Immature natural killer cell (primary cell): Measurements from ENCODE around the gene SGCA. TPM values are rescaled to one million over a fixed set of nuclear protein-coding genes. Genes with fewer than 3 reads are reported as not detected.

Experiments used
- DNase-seq, 3 donors: peaks; one replicate each; pipeline ENCODE4 v3.0.0; 2022; ENCODE audit warnings: mixed read lengths in 1 of 3
- H3K27ac Mint-ChIP-seq, 6 donors: one replicate each; pipeline ENCODE4 v1.8.0; 2020; ENCODE audit warnings: mixed read lengths in 6 of 6, mild to moderate bottlenecking in 5 of 6, inconsistent platforms in 4 of 6, moderate library complexity in 3 of 6
- H3K27me3 Mint-ChIP-seq, 3 donors: one replicate each; pipeline ENCODE4 v1.8.0; 2020 to 2021; ENCODE audit warnings: low read depth in 3 of 3, mild to moderate bottlenecking in 3 of 3, mixed read lengths in 3 of 3, moderate library complexity in 3 of 3, inconsistent platforms in 1 of 3
- H3K36me3 Mint-ChIP-seq, 3 donors: one replicate each; pipeline ENCODE4 v1.8.0; 2020; ENCODE audit warnings: mixed read lengths in 3 of 3, inconsistent platforms in 2 of 3, mild to moderate bottlenecking in 2 of 3
- H3K4me1 Mint-ChIP-seq, 2 donors: one replicate each; pipeline ENCODE4 v1.8.0; 2020; ENCODE audit warnings: inconsistent platforms in 2 of 2, mild to moderate bottlenecking in 2 of 2, mixed read lengths in 2 of 2, moderate library complexity in 1 of 2
- H3K4me3 Mint-ChIP-seq, 5 donors: one replicate each; pipeline ENCODE4 v1.8.0; 2020; ENCODE audit warnings: mild to moderate bottlenecking in 5 of 5, mixed read lengths in 5 of 5, inconsistent platforms in 3 of 5, moderate library complexity in 3 of 5
- H3K9me3 Mint-ChIP-seq, 6 donors: one replicate each; pipeline ENCODE4 v1.8.0; 2020; ENCODE audit warnings: mild to moderate bottlenecking in 6 of 6, mixed read lengths in 6 of 6, inconsistent platforms in 4 of 6, moderate library complexity in 3 of 6
- polyA plus RNA-seq, 3 donors: library from polyadenylated mRNA; unstranded; fragments of 300-500 nt; fragmentation: Illumina TruSeq; gene quantifications; one replicate each; pipeline ENCODE4 v1.2.3, GENCODE V29; 2021

SGCA gene
- polyA plus RNA-seq, 3 donors from 2014 or later = not detected

DNA sequence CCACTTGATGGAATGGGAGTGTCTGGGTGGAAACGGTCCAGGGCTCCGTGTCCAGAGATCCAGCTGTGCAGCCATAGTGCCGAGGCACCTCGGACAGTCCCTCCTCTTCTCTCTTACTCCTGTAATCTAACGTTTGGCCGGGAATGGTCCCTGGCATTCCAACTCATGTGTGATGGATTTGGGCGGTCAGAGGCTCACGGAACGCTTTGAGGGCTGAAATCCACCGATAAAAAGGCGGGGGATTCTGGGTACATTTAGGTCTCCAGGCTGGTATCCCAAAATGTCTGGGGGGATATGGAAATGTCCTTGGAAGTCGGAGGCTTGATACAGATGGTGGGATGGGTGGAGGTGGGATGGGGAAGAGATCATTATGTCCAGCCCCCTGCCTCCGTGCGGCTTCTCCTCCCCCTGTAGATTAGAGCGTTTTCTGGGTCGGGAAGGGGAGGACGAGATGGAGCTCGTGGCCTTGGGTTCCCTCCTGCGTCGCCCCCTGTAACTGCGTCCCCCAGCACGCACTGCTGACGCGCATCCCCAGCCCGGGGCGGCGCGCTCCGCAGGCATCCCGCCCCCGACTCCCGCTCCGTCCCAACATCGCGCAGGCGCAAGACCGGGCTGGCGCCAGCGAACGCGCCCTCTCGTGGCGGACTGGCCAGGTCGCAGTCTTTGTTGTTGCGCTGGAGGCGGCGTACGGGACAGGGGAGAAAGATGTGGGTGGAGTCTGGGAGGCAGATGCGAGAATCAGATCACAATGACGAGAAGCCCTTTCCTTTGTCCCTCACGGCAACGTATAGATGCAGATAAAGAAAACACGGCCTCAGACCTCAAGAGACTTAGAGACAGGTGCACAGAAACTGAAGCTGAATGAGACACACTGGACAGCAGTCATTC is 4.5 kb upstream of the SGCA start:
- H3K27me3 Mint-ChIP-seq = peaks cover 0 to 6% (median 0%) of the 10 kb centered on the region in 3 donors
- H3K36me3 Mint-ChIP-seq = no peaks in the 10 kb centered on the region
- peaks cover 14 to 31% of the 10 kb centered on the region in 2 donors for H3K4me1 Mint-ChIP-seq
- H3K27ac Mint-ChIP-seq = peak overlapping the region in 5 of 6 donors; percentile 9 to 87 (median 67)
- H3K4me3 Mint-ChIP-seq = peak overlapping the region; percentile 50 to 84 (median 78)
- no peaks in the 10 kb centered on the region for H3K9me3 Mint-ChIP-seq
- DNase-seq = peak; percentile 93 to 95 (median 93)

DNA sequence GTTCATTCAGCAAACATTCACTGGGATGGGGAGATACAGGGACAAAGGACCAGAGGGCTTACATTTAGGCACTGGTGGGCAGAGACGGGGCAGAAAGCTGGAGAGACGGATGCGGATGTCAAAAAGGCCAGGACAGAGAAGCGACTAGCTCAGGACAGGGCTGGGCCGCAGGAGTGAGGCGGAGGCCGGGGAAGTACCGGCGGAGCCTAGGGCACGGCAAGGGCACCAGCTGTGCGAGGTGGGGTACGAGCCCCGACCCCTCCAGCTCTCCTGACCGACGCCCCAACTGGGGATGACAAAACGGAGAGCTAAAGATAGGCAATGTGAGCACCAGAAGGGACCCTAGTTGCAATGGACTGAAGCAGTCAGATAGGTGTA is 3.9 kb upstream of the SGCA start:
- DNase-seq = no peak
- Mint-ChIP-seq H3K9me3 (no peaks in the 10 kb centered on the region), H3K27me3 (peaks cover 0 to 6% (median 0%) of the 10 kb centered on the region in 3 donors)

DNA sequence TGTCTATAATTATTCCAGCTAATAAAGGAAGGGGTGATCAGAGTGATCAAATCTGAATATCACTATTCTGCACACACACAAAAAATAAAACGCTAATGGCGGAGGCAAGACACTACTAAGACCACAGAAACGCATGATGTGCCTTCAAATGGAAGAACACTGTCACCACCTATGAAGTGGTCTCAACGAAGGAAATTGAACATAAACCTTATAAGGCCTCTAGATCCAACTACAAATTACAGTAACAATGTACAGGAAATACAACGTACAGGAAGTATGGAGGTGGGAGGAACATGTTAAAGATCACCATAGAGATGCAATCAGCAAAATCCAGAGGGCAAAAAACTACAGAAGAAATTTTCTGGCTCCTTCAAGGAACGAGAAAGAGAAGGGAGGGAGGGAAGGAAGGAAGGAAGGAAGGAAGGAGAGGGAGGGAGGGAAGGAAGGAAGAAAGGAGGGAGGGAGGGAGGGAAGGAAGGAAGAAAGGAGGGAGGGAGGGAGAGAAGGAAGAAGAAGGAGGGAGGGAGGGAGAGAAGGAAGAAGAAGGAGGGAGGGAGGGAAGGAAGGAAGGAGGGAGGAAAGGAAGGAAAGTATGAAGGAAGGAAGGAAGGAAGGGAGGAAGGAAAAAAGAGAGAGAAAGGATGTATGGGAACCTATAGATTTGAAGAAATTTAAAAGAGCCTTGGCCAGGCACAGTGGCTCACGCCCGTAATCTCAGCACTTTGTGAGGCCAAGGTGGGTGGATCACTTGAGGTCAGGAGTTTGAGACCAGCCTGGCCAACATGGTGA is 3.1 kb upstream of the SGCA start:
- Mint-ChIP-seq H3K4me1 (peaks cover 14 to 30% of the 10 kb centered on the region in 2 donors), H3K27me3 (peaks cover 0 to 6% (median 0%) of the 10 kb centered on the region in 3 donors)
- no peak for DNase-seq

More for the DNA sequence above, 3.9 kb upstream of the SGCA start:
- H3K4me3 Mint-ChIP-seq = peak overlapping the region; percentile 50 to 84 (median 78)
- peaks cover 14 to 31% of the 10 kb centered on the region in 2 donors for H3K4me1 Mint-ChIP-seq
- peak overlapping the region in 4 of 6 donors; percentile 9 to 78 (median 62) for H3K27ac Mint-ChIP-seq
- no peaks in the 10 kb centered on the region for H3K36me3 Mint-ChIP-seq

DNA sequence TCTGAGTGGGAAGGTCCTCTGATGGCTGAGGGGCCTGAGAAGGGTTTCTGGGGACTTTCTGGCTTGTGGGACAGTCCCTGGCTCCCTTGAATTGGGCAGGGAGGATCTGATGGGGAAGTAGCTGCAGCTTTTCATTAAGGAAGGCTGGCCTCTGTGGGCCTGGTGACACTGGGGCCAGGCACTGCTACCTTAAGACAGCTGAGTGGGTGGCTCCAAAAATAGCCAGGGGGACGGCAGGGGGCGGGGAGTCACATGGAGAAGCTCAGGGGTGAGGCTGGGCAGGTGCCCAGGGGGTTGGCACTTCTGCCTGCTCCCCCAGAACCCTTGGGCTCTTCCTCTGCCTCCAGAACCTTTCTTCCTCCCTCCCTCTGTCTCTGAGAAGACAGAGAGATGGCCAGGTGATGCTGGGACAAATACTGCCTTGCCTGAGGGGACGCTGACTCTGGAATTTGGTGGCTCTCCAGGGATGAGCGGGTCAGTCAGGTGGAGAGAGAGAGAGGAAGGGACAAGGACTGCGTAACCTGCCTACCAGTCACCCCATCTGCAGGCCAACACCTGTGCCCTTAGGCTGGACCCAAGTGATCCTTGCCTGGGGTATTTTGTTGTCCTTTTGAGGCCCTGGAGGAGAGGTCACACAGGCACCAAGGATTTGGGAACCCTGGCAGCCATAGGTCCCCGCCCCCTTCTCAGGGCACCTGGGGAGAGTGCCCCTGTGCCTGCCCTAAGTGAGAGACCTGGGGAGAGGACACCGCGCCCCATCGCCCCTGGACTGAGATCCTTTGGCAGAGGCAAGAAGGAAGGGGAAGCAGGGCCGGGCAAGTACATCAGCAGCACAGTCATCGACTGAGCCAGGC is 1.7 kb upstream of the SGCA start:
- no peak for DNase-seq
- no peak overlapping the region for H3K27ac Mint-ChIP-seq
- H3K27me3 Mint-ChIP-seq = peaks cover 0 to 9% (median 0%) of the 10 kb centered on the region in 3 donors
- H3K9me3 Mint-ChIP-seq = no peaks in the 10 kb centered on the region
- H3K4me1 Mint-ChIP-seq = peaks cover 16 to 29% of the 10 kb centered on the region in 2 donors
- no peak overlapping the region for H3K4me3 Mint-ChIP-seq
- H3K36me3 Mint-ChIP-seq = no peaks in the 10 kb centered on the region

More for the DNA sequence above, 3.1 kb upstream of the SGCA start:
- Mint-ChIP-seq H3K36me3 (no peaks in the 10 kb centered on the region), H3K4me3 (peak overlapping the region in 1 of 5 donors; percentile 14), H3K27ac (peak overlapping the region in 1 of 6 donors; percentile 69), H3K9me3 (no peaks in the 10 kb centered on the region)

DNA sequence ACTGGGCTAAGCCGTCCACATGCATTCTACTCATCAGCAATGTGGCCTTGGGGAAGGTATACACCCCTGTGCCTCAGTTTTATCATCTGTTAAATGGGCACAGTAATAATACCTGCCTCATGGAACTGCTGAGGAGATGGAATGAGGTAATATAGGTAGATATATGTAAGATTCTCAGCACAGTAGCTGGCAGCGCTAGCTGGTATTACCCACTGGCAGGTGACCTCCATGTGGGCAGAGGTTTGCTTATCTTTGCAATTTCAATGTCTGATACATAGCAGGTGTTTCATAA is 1.2 kb upstream of the SGCA start:
- H3K36me3 Mint-ChIP-seq = no peaks in the 10 kb centered on the region
- peaks cover 22 to 34% of the 10 kb centered on the region in 2 donors for H3K4me1 Mint-ChIP-seq
- H3K27ac Mint-ChIP-seq = no peak overlapping the region
- no peaks in the 10 kb centered on the region for H3K9me3 Mint-ChIP-seq
- DNase-seq = no peak
- H3K27me3 Mint-ChIP-seq = peaks cover 0 to 12% (median 4%) of the 10 kb centered on the region in 3 donors
- no peak overlapping the region for H3K4me3 Mint-ChIP-seq

DNA sequence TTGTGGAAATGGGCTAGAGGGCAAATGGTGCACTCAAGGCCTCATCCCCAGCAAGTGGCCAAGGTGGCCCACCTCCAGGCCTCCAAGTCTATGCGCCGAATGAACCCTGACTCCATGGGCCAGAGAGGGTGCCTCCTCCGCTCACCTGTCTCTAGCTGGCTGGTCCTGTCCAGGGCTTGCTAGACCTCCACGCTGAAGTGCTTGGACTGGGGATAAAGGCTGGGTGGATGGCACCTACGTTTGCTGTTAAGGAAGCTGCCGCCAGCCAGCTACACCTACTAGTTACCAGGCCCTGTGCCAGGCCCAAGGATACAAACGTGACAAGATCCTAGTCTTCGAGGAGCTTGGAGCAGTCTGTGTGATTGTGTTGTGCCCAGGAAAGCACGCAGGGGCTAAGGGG is 739 bp upstream of the SGCA start:
- no peak overlapping the region for H3K27ac Mint-ChIP-seq
- H3K36me3 Mint-ChIP-seq = no peaks in the 10 kb centered on the region
- H3K4me1 Mint-ChIP-seq = peaks cover 24 to 33% of the 10 kb centered on the region in 2 donors
- DNase-seq = no peak
- no peaks in the 10 kb centered on the region for H3K9me3 Mint-ChIP-seq
- no peak overlapping the region for H3K4me3 Mint-ChIP-seq
- H3K27me3 Mint-ChIP-seq = peaks cover 0 to 10% (median 4%) of the 10 kb centered on the region in 3 donors

DNA sequence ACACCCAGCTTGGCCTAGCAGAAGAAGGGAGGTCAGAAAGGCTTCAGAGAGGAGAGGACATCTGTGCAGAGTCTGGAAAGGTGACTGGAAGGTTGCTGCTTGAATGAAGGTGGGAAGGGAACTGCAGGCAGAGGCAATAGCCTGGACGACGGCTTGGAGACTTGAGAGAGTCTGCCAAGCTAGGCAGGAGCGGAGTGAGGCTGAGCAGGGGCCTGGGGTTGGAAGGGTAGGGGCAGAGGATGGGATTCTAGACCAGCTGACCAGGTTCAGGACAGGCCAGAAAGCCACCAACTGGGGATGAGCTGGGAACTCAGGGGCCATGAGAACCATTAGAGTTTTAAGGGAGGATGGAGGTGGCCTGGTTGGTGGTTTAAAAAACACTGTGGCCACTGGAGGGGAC is 339 bp upstream of the SGCA start:
- Mint-ChIP-seq H3K9me3 (no peaks in the 10 kb centered on the region), H3K27me3 (peaks cover 0 to 10% (median 4%) of the 10 kb centered on the region in 3 donors), H3K4me1 (peaks cover 24 to 31% of the 10 kb centered on the region in 2 donors), H3K36me3 (no peaks in the 10 kb centered on the region), H3K27ac (no peak overlapping the region), H3K4me3 (no peak overlapping the region)
- DNase-seq = no peak

DNA sequence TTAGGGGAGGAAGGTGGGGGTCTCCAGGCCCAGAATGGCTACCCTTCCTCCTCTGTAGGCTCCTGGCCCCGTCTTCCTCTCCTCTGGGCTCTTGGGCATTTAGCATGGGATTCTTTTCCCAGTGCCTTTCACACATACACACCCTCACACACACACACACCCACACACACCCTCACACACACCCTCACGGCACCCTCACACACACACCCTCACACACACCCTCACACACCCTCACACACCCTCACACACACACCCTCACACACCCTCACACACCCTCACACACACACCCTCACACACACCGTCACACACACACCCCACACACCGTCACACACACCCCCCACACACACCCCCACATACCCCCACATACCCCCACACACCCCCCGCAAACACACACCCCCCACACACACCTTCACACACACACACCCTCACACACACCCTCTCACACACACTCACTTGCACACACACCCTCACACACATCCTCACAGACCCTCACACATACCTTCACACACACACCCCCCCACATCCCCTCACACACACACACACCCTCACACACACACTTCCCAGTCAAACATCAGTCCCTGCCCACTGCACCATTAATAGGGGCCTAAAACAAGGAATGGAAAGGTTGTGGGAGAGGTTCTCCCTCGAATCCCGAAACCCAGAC is 845 bp downstream of the SGCA start:
- no peaks in the 10 kb centered on the region for H3K36me3 Mint-ChIP-seq
- peaks cover 0 to 7% (median 4%) of the 10 kb centered on the region in 3 donors for H3K27me3 Mint-ChIP-seq
- peaks cover 15 to 20% of the 10 kb centered on the region in 2 donors for H3K4me1 Mint-ChIP-seq
- H3K9me3 Mint-ChIP-seq = no peaks in the 10 kb centered on the region
- no peak overlapping the region for H3K27ac Mint-ChIP-seq
- no peak overlapping the region for H3K4me3 Mint-ChIP-seq
- DNase-seq = no peak

DNA sequence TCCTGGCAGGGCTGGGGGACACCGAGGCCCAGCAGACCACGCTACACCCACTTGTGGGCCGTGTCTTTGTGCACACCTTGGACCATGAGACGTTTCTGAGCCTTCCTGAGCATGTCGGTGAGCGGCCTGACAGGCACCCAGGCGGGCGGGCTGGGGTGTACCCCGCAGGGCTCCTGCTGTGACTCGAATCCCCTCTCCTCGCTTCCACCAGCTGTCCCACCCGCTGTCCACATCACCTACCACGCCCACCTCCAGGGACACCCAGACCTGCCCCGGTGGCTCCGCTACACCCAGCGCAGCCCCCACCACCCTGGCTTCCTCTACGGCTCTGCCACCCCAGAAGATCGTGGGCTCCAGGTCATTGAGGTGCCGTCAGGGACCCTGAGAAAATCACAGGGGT is 1.6 kb downstream of the SGCA start:
- H3K4me3 Mint-ChIP-seq = no peak overlapping the region
- peaks cover 0 to 7% (median 4%) of the 10 kb centered on the region in 3 donors for H3K27me3 Mint-ChIP-seq
- H3K27ac Mint-ChIP-seq = no peak overlapping the region
- no peak for DNase-seq
- no peaks in the 10 kb centered on the region for H3K36me3 Mint-ChIP-seq
- peaks cover 13% of the 10 kb centered on the region in 2 donors for H3K4me1 Mint-ChIP-seq
- H3K9me3 Mint-ChIP-seq = no peaks in the 10 kb centered on the region

DNA sequence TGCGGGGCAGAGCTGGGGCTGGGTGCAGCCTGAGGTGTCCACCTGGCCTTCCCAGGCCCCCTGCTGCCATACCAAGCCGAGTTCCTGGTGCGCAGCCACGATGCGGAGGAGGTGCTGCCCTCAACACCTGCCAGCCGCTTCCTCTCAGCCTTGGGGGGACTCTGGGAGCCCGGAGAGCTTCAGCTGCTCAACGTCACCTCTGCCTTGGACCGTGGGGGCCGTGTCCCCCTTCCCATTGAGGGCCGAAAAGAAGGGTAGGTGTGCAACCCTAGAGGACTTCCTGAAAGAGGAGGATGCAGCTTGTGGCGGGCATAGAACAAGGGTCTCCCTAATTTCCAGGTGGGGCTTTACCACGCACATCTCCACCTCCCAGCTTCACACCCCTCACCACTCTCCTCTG is 2.5 kb downstream of the SGCA start:
- H3K9me3 Mint-ChIP-seq = no peaks in the 10 kb centered on the region
- H3K4me1 Mint-ChIP-seq = peaks cover 12 to 13% of the 10 kb centered on the region in 2 donors
- H3K36me3 Mint-ChIP-seq = no peaks in the 10 kb centered on the region
- no peak overlapping the region for H3K4me3 Mint-ChIP-seq
- H3K27ac Mint-ChIP-seq = peak overlapping the region in 2 of 6 donors; percentile 51 to 52
- DNase-seq = no peak
- peaks cover 0 to 7% (median 4%) of the 10 kb centered on the region in 3 donors for H3K27me3 Mint-ChIP-seq

DNA sequence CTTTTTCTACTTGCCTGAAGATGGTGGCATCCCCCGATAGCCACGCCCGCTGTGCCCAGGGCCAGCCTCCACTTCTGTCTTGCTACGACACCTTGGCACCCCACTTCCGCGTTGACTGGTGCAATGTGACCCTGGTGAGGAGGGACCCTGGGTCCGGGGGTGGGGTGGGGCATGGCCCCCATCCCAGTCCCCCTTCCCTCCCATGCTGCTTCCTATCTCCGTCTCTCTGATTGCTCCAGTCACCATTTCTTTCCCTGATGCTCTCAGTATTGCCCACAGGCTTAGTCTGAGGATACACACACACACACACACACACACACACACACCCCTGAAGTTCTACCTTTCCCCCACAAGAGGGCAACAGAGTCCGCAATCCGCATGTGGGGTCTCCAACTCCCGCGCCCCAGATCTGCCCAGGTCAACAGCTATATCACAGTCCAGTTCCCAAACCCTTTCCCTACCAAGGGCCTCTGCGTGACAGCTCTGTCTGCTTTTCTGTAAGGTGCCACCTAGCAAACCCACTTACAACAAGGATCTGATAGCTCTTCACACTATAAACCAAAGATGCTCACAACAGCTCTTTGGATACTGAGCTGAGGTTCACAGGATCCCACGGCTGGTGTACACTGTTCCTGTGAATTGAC is 3.4 kb downstream of the SGCA start:
- DNase-seq = peak; percentile 59 to 66 (median 60)
- Mint-ChIP-seq H3K4me1 (peaks cover 12 to 13% of the 10 kb centered on the region in 2 donors), H3K9me3 (no peaks in the 10 kb centered on the region), H3K4me3 (peak overlapping the region; percentile 19 to 67 (median 51)), H3K36me3 (no peaks in the 10 kb centered on the region), H3K27me3 (peaks cover 0 to 7% (median 4%) of the 10 kb centered on the region in 3 donors), H3K27ac (peak overlapping the region in 5 of 6 donors; percentile 20 to 82 (median 52))

DNA sequence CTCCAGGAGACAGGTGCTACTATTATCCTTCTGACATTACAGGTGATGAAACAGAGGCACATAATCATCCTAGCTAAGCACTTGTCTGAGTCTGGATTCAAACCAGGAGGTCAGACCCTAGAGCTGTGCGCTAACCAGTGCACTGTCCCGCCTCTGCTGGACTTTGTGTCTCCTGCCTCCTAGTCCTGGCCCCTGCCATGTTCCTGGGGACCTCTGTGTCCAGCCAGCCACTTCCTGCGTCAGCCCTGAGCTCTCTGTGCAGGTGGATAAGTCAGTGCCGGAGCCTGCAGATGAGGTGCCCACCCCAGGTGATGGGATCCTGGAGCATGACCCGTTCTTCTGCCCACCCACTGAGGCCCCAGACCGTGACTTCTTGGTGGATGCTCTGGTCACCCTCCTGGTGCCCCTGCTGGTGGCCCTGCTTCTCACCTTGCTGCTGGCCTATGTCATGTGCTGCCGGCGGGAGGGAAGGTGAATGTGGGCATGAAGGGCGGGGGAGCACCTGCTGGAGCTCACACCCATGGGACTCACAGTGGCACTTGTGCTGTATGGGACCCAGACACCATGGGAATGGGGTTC is 4.2 kb downstream of the SGCA start:
- H3K9me3 Mint-ChIP-seq = no peaks in the 10 kb centered on the region
- no peaks in the 10 kb centered on the region for H3K36me3 Mint-ChIP-seq
- no peak for DNase-seq
- peaks cover 0 to 7% (median 4%) of the 10 kb centered on the region in 3 donors for H3K27me3 Mint-ChIP-seq
- H3K4me3 Mint-ChIP-seq = no peak overlapping the region
- peaks cover 12 to 13% of the 10 kb centered on the region in 2 donors for H3K4me1 Mint-ChIP-seq
- H3K27ac Mint-ChIP-seq = peak overlapping the region in 3 of 6 donors; percentile 18 to 74 (median 52)
